ENCODE results near the gene NLK. TPM values are rescaled to one million over a fixed set of nuclear protein-coding genes. Genes with fewer than 3 reads are reported as not detected.
"Not testable (repeated sequence)": the region's sequence is repeated elsewhere in the genome, so short reads cannot be mapped to it uniquely, and the experiment has no call there.

NLK gene
- total RNA-seq, 8 experiments from 2014 or later: 26.2 to 134 (median 37.5) TPM

GRCh38 chr17:28199728-28200127, 157.3 kb downstream of the NLK start:
- in situ Hi-C loops (cut with MboI; ENCODE audit: low pct_unique_long_range_greater_than_20kb in 2 of 9, low sequenced_read_pairs in 9 of 9, unreplicated experiment in 9 of 9): no loop called here
- no peak overlapping the region for H3K4me3 ChIP-seq
- no peak overlapping the region for H3K27ac ChIP-seq
- ATAC-seq (replicated peaks in 6 of 8): no peak
- H3K4me1 ChIP-seq (replicated peaks in 1 of 2): no peaks in the 10 kb centered on the region
- WGBS, 10 experiments: 67 to 100% (median 92%) methylated on average over 1 to 2 of the region's 2 CpGs

GRCh38 chr17:28201315-28201714, 158.8 kb downstream of the NLK start:
- H3K4me3 ChIP-seq: no peak overlapping the region
- 71 to 100% (median 92%) methylated on average over 2 to 3 of the region's 3 CpGs; no CpG with 5 or more reads in 3 of the 10 experiments for WGBS, 10 experiments
- H3K4me1 ChIP-seq (replicated peaks in 1 of 2): no peaks in the 10 kb centered on the region
- in situ Hi-C loops (cut with MboI; ENCODE audit: low pct_unique_long_range_greater_than_20kb in 2 of 9, low sequenced_read_pairs in 9 of 9, unreplicated experiment in 9 of 9): no loop called here
- ATAC-seq (replicated peaks in 6 of 8): no peak
- H3K27ac ChIP-seq: no peak overlapping the region

GRCh38 chr17:28204244-28204643, 161.8 kb downstream of the NLK start:
- 75 to 100% (median 96%) methylated on average over 1 to 2 of the region's 3 CpGs; no CpG with 5 or more reads in 2 of the 10 experiments for WGBS, 10 experiments
- Histone ChIP-seq H3K4me1 (replicated peaks in 1 of 2) (no peaks in the 10 kb centered on the region), H3K4me3 (no peak overlapping the region), H3K27ac (no peak overlapping the region)
- in situ Hi-C loops (cut with MboI; ENCODE audit: low pct_unique_long_range_greater_than_20kb in 2 of 9, low sequenced_read_pairs in 9 of 9, unreplicated experiment in 9 of 9): no loop called here
- peak in 1 of 8 experiments; percentile 10 for ATAC-seq (replicated peaks in 6 of 8)

GRCh38 chr17:28204751-28205150, 162.3 kb downstream of the NLK start:
- in situ Hi-C loops (cut with MboI; ENCODE audit: low pct_unique_long_range_greater_than_20kb in 2 of 9, low sequenced_read_pairs in 9 of 9, unreplicated experiment in 9 of 9): no loop called here
- Histone ChIP-seq H3K4me1 (replicated peaks in 1 of 2) (no peaks in the 10 kb centered on the region), H3K4me3 (no peak overlapping the region), H3K27ac (no peak overlapping the region)
- 50 to 100% (median 83%) methylated on average over 1 of the region's 1 CpG; no CpG with 5 or more reads in 2 of the 10 experiments for WGBS, 10 experiments
- ATAC-seq (replicated peaks in 6 of 8): peak in 3 of 8 experiments; percentile 13 to 56 (median 48)

GRCh38 chr17:28206292-28206691, 163.8 kb downstream of the NLK start:
- in situ Hi-C loops (cut with MboI; ENCODE audit: low pct_unique_long_range_greater_than_20kb in 2 of 9, low sequenced_read_pairs in 9 of 9, unreplicated experiment in 9 of 9): no loop called here
- H3K27ac ChIP-seq: no peak overlapping the region
- ATAC-seq (replicated peaks in 6 of 8): no peak
- no peaks in the 10 kb centered on the region for H3K4me1 ChIP-seq (replicated peaks in 1 of 2)
- no peak overlapping the region for H3K4me3 ChIP-seq

- 80 to 100% (median 85%) methylated on average over 2 to 7 of the region's 7 CpGs; no CpG with 5 or more reads in 6 of the 10 experiments for whole genome bisulfite sequencing, 10 experiments
- no peaks in the 10 kb centered on the region for H3K4me1 ChIP-seq (replicated peaks in 1 of 2)
- no peak overlapping the region for H3K27ac ChIP-seq
- ATAC-seq (replicated peaks in 6 of 8): no peak
- no peak overlapping the region for H3K4me3 ChIP-seq
- in situ Hi-C loops (cut with MboI; ENCODE audit: low pct_unique_long_range_greater_than_20kb in 2 of 9, low sequenced_read_pairs in 9 of 9, unreplicated experiment in 9 of 9): no loop called here
Observed at GRCh38 chr17:28211811-28212210, 169.3 kb downstream of the NLK start.

GRCh38 chr17:28213578-28213977, 171.1 kb downstream of the NLK start:
- H3K27ac ChIP-seq; ATAC-seq (replicated peaks in 6 of 8); H3K4me1 ChIP-seq (replicated peaks in 1 of 2); H3K4me3 ChIP-seq; in situ Hi-C loops (cut with MboI; ENCODE audit: low pct_unique_long_range_greater_than_20kb in 2 of 9, low sequenced_read_pairs in 9 of 9, unreplicated experiment in 9 of 9): not testable (repeated sequence)
- WGBS, 10 experiments: 90 to 100% (median 96%) methylated on average over 1 to 2 of the region's 2 CpGs; no CpG with 5 or more reads in 6 of the 10 experiments

- in situ Hi-C loops (cut with MboI; ENCODE audit: low pct_unique_long_range_greater_than_20kb in 2 of 9, low sequenced_read_pairs in 9 of 9, unreplicated experiment in 9 of 9): no loop called here
Observed at GRCh38 chr17:28216052-28216451, 173.6 kb downstream of the NLK start.

GRCh38 chr17:28216528-28216927, 174.1 kb downstream of the NLK start:
- H3K4me1 ChIP-seq (replicated peaks in 1 of 2): no peaks in the 10 kb centered on the region
- H3K27ac ChIP-seq: no peak overlapping the region
- WGBS, 10 experiments: 0 to 60% methylated on average over 1 of the region's 1 CpG; no CpG with 5 or more reads in 8 of the 10 experiments
- no peak overlapping the region for H3K4me3 ChIP-seq
- in situ Hi-C loops (cut with MboI; ENCODE audit: low pct_unique_long_range_greater_than_20kb in 2 of 9, low sequenced_read_pairs in 9 of 9, unreplicated experiment in 9 of 9): no loop called here
- ATAC-seq (replicated peaks in 6 of 8): peak in 2 of 8 experiments; percentile 71 to 72

More at GRCh38 chr17:28216052-28216451, 173.6 kb downstream of the NLK start:
- Histone ChIP-seq H3K27ac (no peak overlapping the region), H3K4me3 (no peak overlapping the region), H3K4me1 (replicated peaks in 1 of 2) (no peaks in the 10 kb centered on the region)
- ATAC-seq (replicated peaks in 6 of 8): no peak
- 55 to 100% (median 73%) methylated on average over 1 to 2 of the region's 3 CpGs; no CpG with 5 or more reads in 5 of the 10 experiments for WGBS, 10 experiments

GRCh38 chr17:28219771-28220170, 177.3 kb downstream of the NLK start:
- no peak overlapping the region for H3K4me3 ChIP-seq
- no peak for ATAC-seq (replicated peaks in 6 of 8)
- in situ Hi-C loops (cut with MboI; ENCODE audit: low pct_unique_long_range_greater_than_20kb in 2 of 9, low sequenced_read_pairs in 9 of 9, unreplicated experiment in 9 of 9): no loop called here
- WGBS, 10 experiments: 90 to 100% (median 93%) methylated on average over 2 to 7 of the region's 7 CpGs; no CpG with 5 or more reads in 3 of the 10 experiments
- H3K4me1 ChIP-seq (replicated peaks in 1 of 2): no peaks in the 10 kb centered on the region
- no peak overlapping the region for H3K27ac ChIP-seq

GRCh38 chr17:28221751-28222414, 179.4 kb downstream of the NLK start:
- WGBS, 10 experiments: 20 to 90% (median 80%) methylated on average over 1 to 2 of the region's 4 CpGs; no CpG with 5 or more reads in 5 of the 10 experiments
- Histone ChIP-seq H3K27ac (no peak overlapping the region), H3K4me1 (replicated peaks in 1 of 2) (peaks cover 0 to 5% of the 10 kb centered on the region in 2 donors), H3K4me3 (no peak overlapping the region)
- in situ Hi-C loops (cut with MboI; ENCODE audit: low pct_unique_long_range_greater_than_20kb in 2 of 9, low sequenced_read_pairs in 9 of 9, unreplicated experiment in 9 of 9): no loop called here
- ATAC-seq (replicated peaks in 6 of 8): peak in 2 of 8 experiments; percentile 91 to 92

- in situ Hi-C loops (cut with MboI; ENCODE audit: low pct_unique_long_range_greater_than_20kb in 2 of 9, low sequenced_read_pairs in 9 of 9, unreplicated experiment in 9 of 9): no loop called here
Observed at GRCh38 chr17:28225271-28225670, 182.8 kb downstream of the NLK start.

GRCh38 chr17:28225867-28226266, 183.4 kb downstream of the NLK start:
- in situ Hi-C loops (cut with MboI; ENCODE audit: low pct_unique_long_range_greater_than_20kb in 2 of 9, low sequenced_read_pairs in 9 of 9, unreplicated experiment in 9 of 9): no loop called here
- 60 to 83% methylated on average over 1 of the region's 1 CpG; no CpG with 5 or more reads in 8 of the 10 experiments for WGBS, 10 experiments
- no peak overlapping the region for H3K4me3 ChIP-seq
- H3K4me1 ChIP-seq (replicated peaks in 1 of 2): peaks cover 0 to 12% of the 10 kb centered on the region in 2 donors
- ATAC-seq (replicated peaks in 6 of 8): no peak
- no peak overlapping the region for H3K27ac ChIP-seq

More at GRCh38 chr17:28225271-28225670, 182.8 kb downstream of the NLK start:
- 100% methylated on average over 2 to 3 of the region's 3 CpGs; no CpG with 5 or more reads in 7 of the 10 experiments for WGBS, 10 experiments
- Histone ChIP-seq H3K4me3 (no peak overlapping the region), H3K27ac (no peak overlapping the region), H3K4me1 (replicated peaks in 1 of 2) (peaks cover 0 to 12% of the 10 kb centered on the region in 2 donors)
- ATAC-seq (replicated peaks in 6 of 8): peak in 1 of 8 experiments; percentile 21

All from motor neuron (in vitro differentiated cells).